ENCODE measurements around the gene TAGAP. TPM values are rescaled to one million over a fixed set of nuclear protein-coding genes. Genes with fewer than 3 reads are reported as not detected.

TAGAP gene
- total RNA-seq, 1 experiment from 2014 or later = not detected

GRCh38 chr6:159086033-159086618 is 41.3 kb upstream of the TAGAP start:
- no peak overlapping the region for H2AFZ ChIP-seq (ENCODE audit: low read length)
- no peak overlapping the region for H2BK120ac ChIP-seq (ENCODE audit: low read depth, low read length, poor library complexity, severe bottlenecking)
- H3K4me2 ChIP-seq (ENCODE audit: insufficient read depth, insufficient read length, low read length) = no peak overlapping the region
- H3K23me2 ChIP-seq (ENCODE audit: insufficient read length, low read depth, low read length, poor library complexity, severe bottlenecking) = no peaks in the 10 kb centered on the region
- WGBS (ENCODE audit: extremely low coverage, insufficient read length, low lambda C conversion rate) = no CpG with 5 or more reads among the region's 2 CpGs
- H4K5ac ChIP-seq (ENCODE audit: insufficient read length, low read depth, low read length) = no peak overlapping the region
- H2BK20ac ChIP-seq (ENCODE audit: low read depth, low read length, poor library complexity, severe bottlenecking) = no peak overlapping the region
- H3K4me3 Mint-ChIP-seq = no peak overlapping the region
- no peak overlapping the region for H3T11ph ChIP-seq (ENCODE audit: low read length)
- no peak for DNase-seq
- H3K56ac ChIP-seq (ENCODE audit: insufficient read length, low read depth, low read length) = no peak overlapping the region
- H3K27me3 Mint-ChIP-seq (ENCODE audit: low read depth) = no peaks in the 10 kb centered on the region
- no peaks in the 10 kb centered on the region for H4K20me1 ChIP-seq (ENCODE audit: control insufficient read depth, insufficient read depth, insufficient read length)
- no peak overlapping the region for H3K27ac ChIP-seq (ENCODE audit: insufficient read length, low read depth, low read length)
- H3K23ac ChIP-seq (ENCODE audit: insufficient read length, low read depth, low read length) = no peak overlapping the region
- no peak overlapping the region for H3K9ac ChIP-seq (ENCODE audit: extremely low read depth, insufficient read length, low read length)
- H3K79me2 ChIP-seq (ENCODE audit: insufficient read depth, low read length) = no peaks in the 10 kb centered on the region
- H3K36me3 Mint-ChIP-seq (ENCODE audit: insufficient read depth in 1 of 3, low read depth in 3 of 3) = no peaks in the 10 kb centered on the region
- peaks cover 3 to 5% of the 10 kb centered on the region in 2 experiments; a peak in 1 of 4 replicates for H3K4me1 Mint-ChIP-seq
- H2BK5ac ChIP-seq (ENCODE audit: insufficient read length, low read length) = no peak overlapping the region
- H4K8ac ChIP-seq (replicated peaks; ENCODE audit: insufficient read length, low read depth, low read length) = no peak overlapping the region
- no peaks in the 10 kb centered on the region for H3K9me3 Mint-ChIP-seq
- H3K4ac ChIP-seq (ENCODE audit: low read depth, low read length) = no peak overlapping the region
- no peak overlapping the region; a peak in 1 of 7 replicates for H3K27ac Mint-ChIP-seq
- H3K9me3 ChIP-seq (ENCODE audit: control insufficient read depth, low read depth, low read length) = no peaks in the 10 kb centered on the region
- TF ChIP-seq, protein P1, sequence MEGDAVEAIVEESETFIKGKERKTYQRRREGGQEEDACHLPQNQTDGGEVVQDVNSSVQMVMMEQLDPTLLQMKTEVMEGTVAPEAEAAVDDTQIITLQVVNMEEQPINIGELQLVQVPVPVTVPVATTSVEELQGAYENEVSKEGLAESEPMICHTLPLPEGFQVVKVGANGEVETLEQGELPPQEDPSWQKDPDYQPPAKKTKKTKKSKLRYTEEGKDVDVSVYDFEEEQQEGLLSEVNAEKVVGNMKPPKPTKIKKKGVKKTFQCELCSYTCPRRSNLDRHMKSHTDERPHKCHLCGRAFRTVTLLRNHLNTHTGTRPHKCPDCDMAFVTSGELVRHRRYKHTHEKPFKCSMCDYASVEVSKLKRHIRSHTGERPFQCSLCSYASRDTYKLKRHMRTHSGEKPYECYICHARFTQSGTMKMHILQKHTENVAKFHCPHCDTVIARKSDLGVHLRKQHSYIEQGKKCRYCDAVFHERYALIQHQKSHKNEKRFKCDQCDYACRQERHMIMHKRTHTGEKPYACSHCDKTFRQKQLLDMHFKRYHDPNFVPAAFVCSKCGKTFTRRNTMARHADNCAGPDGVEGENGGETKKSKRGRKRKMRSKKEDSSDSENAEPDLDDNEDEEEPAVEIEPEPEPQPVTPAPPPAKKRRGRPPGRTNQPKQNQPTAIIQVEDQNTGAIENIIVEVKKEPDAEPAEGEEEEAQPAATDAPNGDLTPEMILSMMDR (conservative IDR thresholded peaks at IDR 0.05) = no peak
- H2AK5ac ChIP-seq (ENCODE audit: insufficient read length, low read length) = no peak overlapping the region
- H2BK15ac ChIP-seq (ENCODE audit: low read depth, low read length) = no peak overlapping the region
- no peaks in the 10 kb centered on the region for H3K4me1 ChIP-seq (ENCODE audit: insufficient read depth, low read length)
- H3K18ac ChIP-seq (ENCODE audit: insufficient read length, low read depth, low read length) = no peak overlapping the region
- no peaks in the 10 kb centered on the region for H3K79me1 ChIP-seq (ENCODE audit: insufficient read depth, low read depth, low read length, poor library complexity, severe bottlenecking)
- H4K91ac ChIP-seq (ENCODE audit: insufficient read length, low read depth, low read length) = no peak overlapping the region
- no peaks in the 10 kb centered on the region for H3K27me3 ChIP-seq (ENCODE audit: insufficient read depth, low read length)
- H3K14ac ChIP-seq (ENCODE audit: insufficient read depth, low read length) = no peak overlapping the region
- no peak overlapping the region for H2BK12ac ChIP-seq (ENCODE audit: insufficient read length, low read depth, low read length)

Data from H9 (cell line).